Kidney (tissue), 14 donors: ENCODE measurements around the gene AFAP1L2. TPM values are rescaled to one million over a fixed set of nuclear protein-coding genes. Genes with fewer than 3 reads are reported as not detected.
A peak's percentile ranks its signal among the peaks of the same experiment; 100 is the strongest.

Experiments
- DNase-seq, 5 donors: peaks; one replicate each; pipeline ENCODE4 v3.0.0-alpha.2; 2013 to 2020
- FAIRE-seq: peaks from 2 replicates; lab custom pipeline; 2012; peaks lifted over from hg19 to GRCh38; lab: Jason Lieb, UNC
- H3K27ac ChIP-seq, 2 donors: one replicate each; pipeline ENCODE4 v1.7.0; 2013; ENCODE audit warnings: low read depth in 2 of 2, low read length in 2 of 2, inconsistent platforms in 1 of 2
- H3K27me3 ChIP-seq: one replicate; pipeline ENCODE4 v1.7.1; 2013; ENCODE audit warnings: low read length, inconsistent platforms; ENCODE audit not compliant: control insufficient read depth, insufficient read depth
- H3K36me3 ChIP-seq, 3 donors: one replicate each; pipeline versions ENCODE4 v1.7.0 to v1.7.1; 2013; ENCODE audit warnings: low read length in 3 of 3, control low read depth in 1 of 3, inconsistent platforms in 1 of 3; ENCODE audit not compliant: insufficient read depth in 3 of 3, control insufficient read depth in 2 of 3
- H3K4me1 ChIP-seq, 3 donors: one replicate each; pipeline versions ENCODE4 v1.7.0 to v1.7.1; 2013; ENCODE audit warnings: low read length in 3 of 3, inconsistent platforms in 1 of 3, low read depth in 1 of 3; ENCODE audit not compliant: control insufficient read depth in 2 of 3, insufficient read depth in 2 of 3
- H3K4me3 ChIP-seq, 3 donors: one replicate each; pipeline versions ENCODE4 v1.7.0 to v1.8.1; 2013; ENCODE audit warnings: low read length in 3 of 3, control low read depth in 1 of 3, inconsistent platforms in 1 of 3
- H3K9ac ChIP-seq, 3 donors: one replicate each; pipeline versions ENCODE4 v1.7.0 to v1.7.1; 2013; ENCODE audit warnings: low read length in 3 of 3, control low read depth in 1 of 3, inconsistent platforms in 1 of 3
- H3K9me3 ChIP-seq, 3 donors: one replicate each; pipeline versions ENCODE4 v1.7.0 to v1.7.1; 2013; ENCODE audit warnings: low read length in 3 of 3, control low read depth in 1 of 3, inconsistent platforms in 1 of 3; ENCODE audit not compliant: control insufficient read depth in 2 of 3, insufficient read depth in 1 of 3
- CTCF ChIP-seq: IDR thresholded peaks from 3 replicates; pipeline ENCODE4 v1.5.1; 2012; ENCODE audit warnings: mild to moderate bottlenecking, moderate library complexity, borderline replicate concordance; ENCODE audit not compliant: insufficient read depth; ENCODE audit errors: extremely low read depth
- intact Hi-C: fragments of 100-400 bp; cut with DNase I; formaldehyde crosslinking; loops from one replicate; pipeline ENCODE4 v1.11.1; 2022
- polyA plus RNA-seq: library from polyadenylated mRNA; stranded (reverse); fragments of 350-450 nt; fragmentation: Illumina TruSeq; extraction: RNeasy Lipid Tissue Mini Kit (QIAGEN cat#74804); gene quantifications from one replicate; pipeline ENCODE4 v1.2.3, GENCODE V29; 2014; ENCODE audit warnings: low read depth, low replicate concordance; ENCODE audit not compliant: insufficient read depth
- total RNA-seq: library from RNA; stranded (reverse); fragmentation: NEBNext Ultra II Directional; extraction: Animal tissue kit (Norgen Biotek cat#: 25700); gene quantifications from one replicate; pipeline ENCODE4 v1.2.1, GENCODE V29; 2021
- donor health status: control.
- donor health status: control.
- donor health status: control.
- donor health status: control.
- donor health status: control.
- donor health status: DM: yes; HTN: yes; CAD: no.
- donor health status: Normal renal cell carcinoma (clear cell type).

Gene AFAP1L2
- total and polyA plus RNA-seq, 2 donors from 2014 or later = 19.8 to 24.0 TPM

DNA sequence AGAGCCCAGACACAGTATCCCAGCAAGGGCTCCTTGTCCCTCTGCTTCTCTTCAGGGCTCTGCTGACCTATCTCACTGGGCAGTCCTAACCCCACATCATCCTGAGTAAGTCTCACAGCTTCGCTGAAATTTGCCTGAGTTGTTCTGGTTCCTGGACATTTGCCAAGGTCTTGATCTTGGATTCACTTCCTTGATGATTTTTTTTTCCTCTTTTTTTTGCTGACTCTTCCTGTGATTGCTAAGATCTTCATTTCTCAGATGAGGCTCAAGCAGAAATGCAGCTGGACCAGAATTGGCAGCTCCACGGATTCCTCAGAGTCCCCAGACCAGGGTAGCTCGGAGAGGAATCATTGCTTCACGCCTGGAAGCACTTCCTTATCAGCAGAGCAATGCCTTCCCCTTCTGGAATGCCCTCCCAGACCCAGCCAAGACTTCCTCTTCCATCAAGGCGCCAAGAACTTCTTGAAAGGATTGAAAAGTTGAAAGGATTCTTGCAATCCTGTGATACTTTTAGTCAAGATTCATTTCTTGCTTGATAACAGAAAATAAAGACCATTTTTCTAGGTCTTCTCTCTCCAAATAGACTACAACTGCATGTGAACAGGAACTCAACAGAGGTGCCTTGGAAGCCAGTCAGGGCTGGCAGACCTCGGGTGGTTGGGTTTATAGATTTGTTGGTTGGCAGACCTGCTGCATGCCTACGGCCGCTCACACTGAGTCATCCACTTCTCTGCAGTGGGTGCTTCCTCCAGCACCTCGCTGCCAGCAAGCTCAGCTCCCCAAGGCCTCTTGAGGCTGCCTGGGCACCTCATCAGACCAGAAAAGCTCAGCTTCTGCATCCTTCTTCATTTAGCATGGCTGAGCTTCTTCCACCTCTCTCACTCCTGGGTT lies 8.8 kb upstream of the AFAP1L2 start:
- no peaks in the 10 kb centered on the region for H3K9me3 ChIP-seq
- H3K27ac ChIP-seq = peak overlapping the region; percentile 40 to 47
- no peaks in the 10 kb centered on the region for H3K36me3 ChIP-seq
- no peak overlapping the region for H3K4me3 ChIP-seq
- no peak for TF ChIP-seq CTCF
- no peaks in the 10 kb centered on the region for H3K27me3 ChIP-seq
- intact Hi-C loops = no loop called here
- DNase-seq = peak in 2 of 5 donors; percentile 47 to 87
- peaks cover 0 to 9% (median 6%) of the 10 kb centered on the region in 3 donors for H3K4me1 ChIP-seq
- H3K9ac ChIP-seq = no peak overlapping the region
- no peak for FAIRE-seq

DNA sequence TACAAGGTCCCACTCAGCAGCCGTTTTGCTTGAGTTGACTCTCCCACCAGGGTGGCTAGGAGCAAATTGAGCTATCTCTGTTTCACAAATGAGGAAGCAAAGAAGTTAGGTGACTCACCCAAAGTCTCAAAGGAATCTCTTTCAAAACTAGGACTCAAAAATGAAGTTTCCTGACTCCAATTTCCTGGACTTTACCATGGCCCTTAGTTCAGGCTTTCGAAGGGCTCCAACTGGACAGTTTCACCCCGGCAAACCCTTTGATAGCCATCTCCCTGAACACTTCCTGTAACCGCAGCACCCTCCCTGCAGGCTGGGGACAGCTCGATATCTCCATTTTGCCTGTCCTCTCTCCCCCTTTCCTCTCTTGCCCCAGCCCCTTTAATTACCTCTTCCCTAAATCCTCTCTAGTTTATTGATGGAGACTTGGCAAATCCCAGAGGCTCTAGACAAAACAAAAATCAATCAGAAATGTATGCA lies 4.7 kb upstream of the AFAP1L2 start:
- TF ChIP-seq CTCF = no peak
- Histone ChIP-seq H3K9me3 (no peaks in the 10 kb centered on the region), H3K9ac (no peak overlapping the region), H3K4me3 (no peak overlapping the region), H3K4me1 (peaks cover 0 to 11% (median 6%) of the 10 kb centered on the region in 3 donors), H3K36me3 (no peaks in the 10 kb centered on the region), H3K27ac (no peak overlapping the region), H3K27me3 (no peaks in the 10 kb centered on the region)
- FAIRE-seq = no peak
- intact Hi-C loops = no loop called here
- DNase-seq = no peak

GRCh38 chr10:114408112-114408967 lies 4.0 kb upstream of the AFAP1L2 start:
- no peak overlapping the region for H3K27ac ChIP-seq

More at GRCh38 chr10:114408112-114408967, 4.0 kb upstream of the AFAP1L2 start:
- Histone ChIP-seq H3K36me3 (no peaks in the 10 kb centered on the region), H3K9ac (no peak overlapping the region), H3K9me3 (no peaks in the 10 kb centered on the region), H3K4me3 (no peak overlapping the region), H3K4me1 (peaks cover 0 to 11% (median 5%) of the 10 kb centered on the region in 3 donors), H3K27me3 (no peaks in the 10 kb centered on the region)
- DNase-seq = no peak
- no peak for FAIRE-seq
- no peak for TF ChIP-seq CTCF
- intact Hi-C loops = no loop called here
